Measurements from ENCODE around the gene ITIH1. TPM values are rescaled to one million over a fixed set of nuclear protein-coding genes. Genes with fewer than 3 reads are reported as not detected.
A peak's percentile ranks its signal among the peaks of the same experiment; 100 is the strongest.

The ITIH1 gene
- total RNA-seq, 1 donor from 2014 or later, result not detected

DNA sequence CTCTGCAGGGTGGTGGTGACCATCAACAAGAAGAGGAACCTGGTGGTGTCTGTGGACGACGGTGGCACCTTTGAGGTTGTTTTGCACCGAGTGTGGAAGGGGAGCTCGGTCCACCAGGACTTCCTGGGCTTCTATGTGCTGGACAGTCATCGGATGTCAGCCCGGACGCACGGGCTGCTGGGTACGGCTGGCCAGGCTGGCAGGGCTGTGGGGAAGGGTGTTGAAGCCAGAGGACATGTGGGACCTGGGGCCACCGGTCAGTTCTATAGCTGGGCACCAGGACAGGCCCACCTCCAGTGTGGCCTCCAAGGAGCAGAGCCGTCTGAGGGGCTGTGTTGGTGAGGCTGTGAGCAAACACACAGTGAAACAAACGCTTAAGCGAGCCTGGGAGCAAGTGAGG, 13.3 kb downstream of the ITIH1 start:
- H3K36me3 Mint-ChIP-seq (ENCODE audit: low read depth), result no peaks in the 10 kb centered on the region
- DNase-seq (ENCODE audit: low read depth, low spot score), result no peak

DNA sequence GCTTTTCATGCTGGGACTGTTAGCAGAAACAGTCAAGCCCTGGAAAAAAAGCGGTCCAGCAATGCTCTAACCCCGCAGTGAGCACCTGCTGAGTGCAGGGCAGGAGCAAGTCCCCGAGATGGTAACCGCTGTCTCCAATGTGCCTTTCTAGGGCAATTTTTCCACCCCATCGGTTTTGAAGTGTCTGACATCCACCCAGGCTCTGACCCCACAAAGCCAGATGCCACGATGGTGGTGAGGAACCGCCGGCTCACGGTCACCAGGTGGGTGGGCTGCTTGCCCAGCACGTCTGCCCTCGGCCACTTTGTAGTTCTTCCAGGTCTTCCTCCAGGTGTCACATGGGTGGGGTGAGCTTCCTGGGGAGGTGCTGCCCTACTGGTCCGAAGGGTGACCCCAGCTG, 14.0 kb downstream of the ITIH1 start:
- Mint-ChIP-seq H3K4me3 (no peak overlapping the region), H3K4me1 (peaks cover 20% of the 10 kb centered on the region), H3K9me3 (no peaks in the 10 kb centered on the region), H3K27ac (ENCODE audit: unreplicated experiment) (no peak overlapping the region), H3K27me3 (ENCODE audit: low read depth) (no peaks in the 10 kb centered on the region), H3K36me3 (ENCODE audit: low read depth) (no peaks in the 10 kb centered on the region)
- TF ChIP-seq, protein P1, sequence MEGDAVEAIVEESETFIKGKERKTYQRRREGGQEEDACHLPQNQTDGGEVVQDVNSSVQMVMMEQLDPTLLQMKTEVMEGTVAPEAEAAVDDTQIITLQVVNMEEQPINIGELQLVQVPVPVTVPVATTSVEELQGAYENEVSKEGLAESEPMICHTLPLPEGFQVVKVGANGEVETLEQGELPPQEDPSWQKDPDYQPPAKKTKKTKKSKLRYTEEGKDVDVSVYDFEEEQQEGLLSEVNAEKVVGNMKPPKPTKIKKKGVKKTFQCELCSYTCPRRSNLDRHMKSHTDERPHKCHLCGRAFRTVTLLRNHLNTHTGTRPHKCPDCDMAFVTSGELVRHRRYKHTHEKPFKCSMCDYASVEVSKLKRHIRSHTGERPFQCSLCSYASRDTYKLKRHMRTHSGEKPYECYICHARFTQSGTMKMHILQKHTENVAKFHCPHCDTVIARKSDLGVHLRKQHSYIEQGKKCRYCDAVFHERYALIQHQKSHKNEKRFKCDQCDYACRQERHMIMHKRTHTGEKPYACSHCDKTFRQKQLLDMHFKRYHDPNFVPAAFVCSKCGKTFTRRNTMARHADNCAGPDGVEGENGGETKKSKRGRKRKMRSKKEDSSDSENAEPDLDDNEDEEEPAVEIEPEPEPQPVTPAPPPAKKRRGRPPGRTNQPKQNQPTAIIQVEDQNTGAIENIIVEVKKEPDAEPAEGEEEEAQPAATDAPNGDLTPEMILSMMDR (conservative IDR thresholded peaks at IDR 0.05), result no peak
- DNase-seq (ENCODE audit: low read depth, low spot score), result no peak

More for the DNA sequence above, 13.3 kb downstream of the ITIH1 start:
- peaks cover 20% of the 10 kb centered on the region for H3K4me1 Mint-ChIP-seq
- TF ChIP-seq, protein P1 (conservative IDR thresholded peaks at IDR 0.05), result no peak
- H3K27ac Mint-ChIP-seq (ENCODE audit: unreplicated experiment), result peak overlapping the region; percentile 35
- no peaks in the 10 kb centered on the region for H3K27me3 Mint-ChIP-seq (ENCODE audit: low read depth)
- no peak overlapping the region for H3K4me3 Mint-ChIP-seq
- no peaks in the 10 kb centered on the region for H3K9me3 Mint-ChIP-seq

DNA sequence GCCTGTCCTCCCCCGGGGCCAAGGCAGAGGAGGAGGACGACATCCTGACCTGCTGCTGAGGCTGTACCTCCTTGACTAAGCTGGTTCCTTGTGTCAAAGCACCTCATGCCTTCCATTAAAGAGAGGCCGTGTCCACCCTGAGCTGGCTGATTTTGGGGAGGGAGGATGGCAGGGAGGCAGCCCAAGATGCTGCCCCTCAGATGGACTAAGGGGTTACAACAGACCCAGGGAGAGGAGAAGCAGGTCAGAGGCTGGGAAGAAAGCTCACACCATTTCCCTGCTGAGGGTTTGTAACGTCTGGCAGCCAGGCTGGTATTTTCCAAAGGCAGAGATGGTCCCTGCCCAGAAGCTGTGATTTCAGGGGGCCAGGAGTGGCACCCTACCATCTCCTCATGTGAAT, 14.5 kb downstream of the ITIH1 start:
- no peaks in the 10 kb centered on the region for H3K36me3 Mint-ChIP-seq (ENCODE audit: low read depth)
- H3K27ac Mint-ChIP-seq (ENCODE audit: unreplicated experiment), result no peak overlapping the region
- no peak overlapping the region for H3K4me3 Mint-ChIP-seq
- no peaks in the 10 kb centered on the region for H3K27me3 Mint-ChIP-seq (ENCODE audit: low read depth)
- peaks cover 20% of the 10 kb centered on the region for H3K4me1 Mint-ChIP-seq
- DNase-seq (ENCODE audit: low read depth, low spot score), result no peak
- no peaks in the 10 kb centered on the region for H3K9me3 Mint-ChIP-seq
- TF ChIP-seq, protein P1 (conservative IDR thresholded peaks at IDR 0.05), result no peak

DNA sequence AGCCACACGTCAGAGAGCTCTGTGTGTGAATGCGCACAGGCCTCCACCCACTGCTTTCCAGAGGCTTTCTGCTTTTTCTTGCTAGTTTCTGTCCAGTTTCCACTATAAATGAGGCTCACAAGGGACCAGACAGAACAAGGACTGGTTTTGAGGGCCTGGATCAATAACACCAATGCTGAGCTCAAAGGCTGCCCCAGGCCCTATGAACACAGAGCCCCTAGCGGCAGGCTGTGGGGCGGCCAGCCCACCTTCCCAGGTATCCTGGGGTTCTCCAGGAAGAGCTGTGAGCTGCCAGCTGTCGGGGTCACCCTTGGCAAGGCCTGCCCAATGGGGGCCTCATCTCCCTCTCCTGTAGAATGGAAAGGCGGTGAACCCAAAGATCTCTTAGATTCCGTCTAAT, 15.0 kb downstream of the ITIH1 start:
- Mint-ChIP-seq H3K27ac (ENCODE audit: unreplicated experiment) (no peak overlapping the region), H3K4me3 (no peak overlapping the region), H3K36me3 (ENCODE audit: low read depth) (no peaks in the 10 kb centered on the region), H3K27me3 (ENCODE audit: low read depth) (no peaks in the 10 kb centered on the region), H3K4me1 (peaks cover 20% of the 10 kb centered on the region), H3K9me3 (no peaks in the 10 kb centered on the region)
- no peak for DNase-seq (ENCODE audit: low read depth, low spot score)
- TF ChIP-seq, protein P1 (conservative IDR thresholded peaks at IDR 0.05), result peak; percentile 40

DNA sequence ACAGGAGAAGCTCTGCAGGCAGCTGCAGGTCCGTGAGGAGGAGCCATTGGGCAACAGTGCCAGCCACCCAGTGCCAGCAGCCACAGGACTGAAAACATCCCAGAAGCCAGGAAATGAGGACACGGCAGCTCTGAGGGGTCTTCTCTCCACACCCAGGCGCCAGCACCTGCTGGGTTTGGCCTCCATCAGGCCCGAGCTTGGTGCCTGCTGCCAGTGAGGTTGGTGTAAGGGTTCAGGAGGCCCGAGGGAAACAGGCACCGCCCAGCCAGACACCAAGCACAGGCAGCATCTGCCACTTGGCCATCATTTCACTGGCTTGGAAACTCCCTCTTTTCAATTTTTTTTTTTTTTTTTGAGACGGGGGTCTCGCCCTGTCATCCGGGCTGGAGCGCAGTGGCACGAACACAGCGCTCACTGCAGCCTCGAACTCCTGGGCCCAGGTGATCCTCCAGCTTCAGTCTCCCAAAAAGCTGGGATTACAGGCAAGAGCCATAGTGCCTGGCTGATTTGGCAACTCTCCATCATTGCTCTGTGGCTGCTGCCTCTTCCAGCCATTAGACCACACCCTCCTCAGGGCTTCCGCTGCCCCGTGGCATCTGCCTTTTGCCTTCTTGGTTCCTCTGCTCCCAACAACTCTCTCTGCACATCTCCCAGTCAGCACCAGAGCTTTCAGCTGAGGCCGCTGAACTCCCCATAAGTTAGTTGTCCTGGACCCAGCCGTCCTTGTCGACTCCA, 15.7 kb downstream of the ITIH1 start:
- Mint-ChIP-seq H3K27ac (ENCODE audit: unreplicated experiment) (peak overlapping the region; percentile 94), H3K27me3 (ENCODE audit: low read depth) (no peaks in the 10 kb centered on the region), H3K9me3 (no peaks in the 10 kb centered on the region), H3K4me3 (no peak overlapping the region), H3K4me1 (peaks cover 20% of the 10 kb centered on the region), H3K36me3 (ENCODE audit: low read depth) (no peaks in the 10 kb centered on the region)
- TF ChIP-seq, protein P1 (conservative IDR thresholded peaks at IDR 0.05), result no peak
- no peak for DNase-seq (ENCODE audit: low read depth, low spot score)

Data from neural crest cell (in vitro differentiated cells).